Small intestine (tissue), 7 donors: ENCODE data around the gene NEK6. TPM values are rescaled to one million over a fixed set of nuclear protein-coding genes. Genes with fewer than 3 reads are reported as not detected.
A peak's percentile ranks its signal among the peaks of the same experiment; 100 is the strongest.

Experiments used
- DNase-seq, 2 donors: peaks; one replicate each; pipeline versions ENCODE4 v3.0.0 to v3.0.0-alpha.2; 2013
- FAIRE-seq: peaks from 2 replicates; lab custom pipeline; 2012; peaks lifted over from hg19 to GRCh38; lab: Jason Lieb, UNC
- H3K27ac ChIP-seq, 3 donors: one replicate each; pipeline ENCODE4 v1.5.1; 2013; ENCODE audit warnings: low read length in 2 of 3, mild to moderate bottlenecking in 2 of 3, control low read depth in 1 of 3, inconsistent platforms in 1 of 3, low read depth in 1 of 3, moderate library complexity in 1 of 3
- H3K27me3 ChIP-seq, 3 donors: one replicate each; pipeline ENCODE4 v1.6.1; 2013; ENCODE audit warnings: low read length in 3 of 3, inconsistent platforms in 1 of 3; ENCODE audit not compliant: control insufficient read depth in 3 of 3, insufficient read depth in 3 of 3
- H3K36me3 ChIP-seq, 3 donors: one replicate each; pipeline ENCODE4 v1.6.1; 2013; ENCODE audit warnings: low read length in 3 of 3, inconsistent platforms in 1 of 3, low read depth in 1 of 3, mild to moderate bottlenecking in 1 of 3, moderate library complexity in 1 of 3; ENCODE audit not compliant: control insufficient read depth in 3 of 3, insufficient read depth in 2 of 3
- H3K4me1 ChIP-seq, 3 donors: one replicate each; pipeline ENCODE4 v1.6.1; 2013; ENCODE audit warnings: low read length in 2 of 3, inconsistent platforms in 1 of 3, low read depth in 1 of 3, mild to moderate bottlenecking in 1 of 3, moderate library complexity in 1 of 3; ENCODE audit not compliant: control insufficient read depth in 3 of 3, insufficient read depth in 2 of 3
- H3K4me3 ChIP-seq, 3 donors: one replicate each; pipeline ENCODE4 v1.5.1; 2013; ENCODE audit warnings: low read length in 3 of 3, control low read depth in 1 of 3, inconsistent platforms in 1 of 3, low read depth in 1 of 3, mild to moderate bottlenecking in 1 of 3, moderate library complexity in 1 of 3
- H3K9me3 ChIP-seq, 2 donors: one replicate each; pipeline ENCODE4 v1.6.1; 2013; ENCODE audit warnings: low read depth in 1 of 2, low read length in 1 of 2; ENCODE audit not compliant: control insufficient read depth in 2 of 2, insufficient read depth in 1 of 2
- WGBS, 3 donors: extraction: QIAGEN DNeasy Blood & Tissue Kit; methylation state at CpG; one replicate each; pipeline ENCODE4 v1.1.7; 2013; 5-methylcytosine and 5-hydroxymethylcytosine counted together
- polyA plus RNA-seq, 4 donors: library from polyadenylated mRNA; stranded (reverse) in 3 of 4; unstranded in 1 of 4; fragments of 200-250 nt in 3 of 4; fragments of 120-200 nt in 1 of 4; gene quantifications; one replicate each; pipeline versions ENCODE4 v1.2.1 to v1.2.3, GENCODE V29; 2013
- donor health status: healthy with polysubstance abuse.
- donor health status: control.
- donor health status: control.
- donor health status: Bipolar disorder and iron deficiency.
- donor health status: healthy.

NEK6 gene
- polyA plus RNA-seq, 4 donors, result 9.7 to 31.2 (median 23.6) TPM

GRCh38 chr9:124389146-124389939, 131.6 kb downstream of the NEK6 start:
- Histone ChIP-seq H3K27me3 (no peaks in the 10 kb centered on the region), H3K4me1 (peaks cover 2 to 15% (median 6%) of the 10 kb centered on the region in 3 donors), H3K4me3 (no peak overlapping the region), H3K36me3 (peaks cover 0 to 18% (median 3%) of the 10 kb centered on the region in 3 donors), H3K27ac (no peak overlapping the region), H3K9me3 (no peaks in the 10 kb centered on the region)
- 72 to 92% (median 74%) methylated on average over 7 of the region's 7 CpGs for WGBS, 3 donors
- peak in 1 of 2 donors; percentile 5 for DNase-seq
- FAIRE-seq, result no peak

GRCh38 chr9:124390794-124391658, 133.3 kb downstream of the NEK6 start:
- Histone ChIP-seq H3K9me3 (no peaks in the 10 kb centered on the region), H3K27ac (peak overlapping the region in 1 of 3 donors; percentile 25), H3K4me3 (no peak overlapping the region), H3K27me3 (no peaks in the 10 kb centered on the region), H3K4me1 (peaks cover 2 to 15% (median 6%) of the 10 kb centered on the region in 3 donors), H3K36me3 (peaks cover 0 to 21% (median 3%) of the 10 kb centered on the region in 3 donors)
- FAIRE-seq, result no peak
- DNase-seq, result peak; percentile 22 to 82
- 28 to 48% (median 37%) methylated on average over 9 of the region's 9 CpGs for WGBS, 3 donors

GRCh38 chr9:124392254-124392870, 134.6 kb downstream of the NEK6 start:
- peaks cover 0 to 24% (median 3%) of the 10 kb centered on the region in 3 donors for H3K36me3 ChIP-seq
- no peak for DNase-seq
- peaks cover 2 to 10% (median 4%) of the 10 kb centered on the region in 3 donors for H3K4me1 ChIP-seq
- WGBS, 3 donors, result 88 to 94% (median 94%) methylated on average over 12 of the region's 12 CpGs
- H3K9me3 ChIP-seq, result no peaks in the 10 kb centered on the region
- H3K4me3 ChIP-seq, result no peak overlapping the region
- no peaks in the 10 kb centered on the region for H3K27me3 ChIP-seq
- no peak for FAIRE-seq
- no peak overlapping the region for H3K27ac ChIP-seq

- Histone ChIP-seq H3K36me3 (peaks cover 0 to 24% (median 3%) of the 10 kb centered on the region in 3 donors), H3K27me3 (no peaks in the 10 kb centered on the region), H3K9me3 (no peaks in the 10 kb centered on the region), H3K27ac (no peak overlapping the region), H3K4me1 (peaks cover 2 to 7% (median 4%) of the 10 kb centered on the region in 3 donors), H3K4me3 (no peak overlapping the region)
- DNase-seq, result no peak
- 74 to 83% (median 80%) methylated on average over 9 of the region's 9 CpGs for WGBS, 3 donors
- no peak for FAIRE-seq
These were observed 135.2 kb downstream of the NEK6 start for GRCh38 chr9:124392871-124393460.

GRCh38 chr9:124394167-124394566, 136.4 kb downstream of the NEK6 start:
- Histone ChIP-seq H3K27ac (no peak overlapping the region), H3K4me3 (no peak overlapping the region), H3K36me3 (peaks cover 0 to 20% (median 3%) of the 10 kb centered on the region in 3 donors), H3K27me3 (no peaks in the 10 kb centered on the region), H3K9me3 (no peaks in the 10 kb centered on the region), H3K4me1 (peaks cover 0 to 7% (median 4%) of the 10 kb centered on the region in 3 donors)
- WGBS, 3 donors, result 66 to 68% (median 67%) methylated on average over 2 of the region's 2 CpGs
- DNase-seq (no peak), FAIRE-seq (no peak)

GRCh38 chr9:124394596-124394995, 136.8 kb downstream of the NEK6 start:
- 80 to 83% (median 81%) methylated on average over 3 of the region's 3 CpGs for WGBS, 3 donors
- Histone ChIP-seq H3K9me3 (no peaks in the 10 kb centered on the region), H3K4me1 (peaks cover 0 to 7% (median 4%) of the 10 kb centered on the region in 3 donors), H3K4me3 (no peak overlapping the region), H3K27me3 (no peaks in the 10 kb centered on the region), H3K36me3 (peaks cover 0 to 21% (median 3%) of the 10 kb centered on the region in 3 donors), H3K27ac (no peak overlapping the region)
- FAIRE-seq, result no peak
- no peak for DNase-seq

GRCh38 chr9:124395826-124396225, 138.1 kb downstream of the NEK6 start:
- WGBS, 3 donors, result 86 to 95% (median 87%) methylated on average over 4 of the region's 4 CpGs
- no peak overlapping the region for H3K27ac ChIP-seq
- peaks cover 0 to 28% (median 3%) of the 10 kb centered on the region in 3 donors for H3K36me3 ChIP-seq
- peaks cover 0 to 4% (median 2%) of the 10 kb centered on the region in 3 donors for H3K4me1 ChIP-seq
- H3K27me3 ChIP-seq, result no peaks in the 10 kb centered on the region
- H3K4me3 ChIP-seq, result no peak overlapping the region
- no peak for DNase-seq
- no peak for FAIRE-seq
- H3K9me3 ChIP-seq, result no peaks in the 10 kb centered on the region
